Neural crest cell (in vitro differentiated cells): ENCODE results near the gene FAM171A2. TPM values are rescaled to one million over a fixed set of nuclear protein-coding genes. Genes with fewer than 3 reads are reported as not detected.
A peak's percentile ranks its signal among the peaks of the same experiment; 100 is the strongest.
"Not testable (repeated sequence)": the region's sequence is repeated elsewhere in the genome, so short reads cannot be mapped to it uniquely, and the experiment has no call there.

ENCODE experiments used
- DNase-seq: peaks from one replicate; pipeline ENCODE4 v3.0.0; 2021; ENCODE audit warnings: low read depth, mixed read lengths, low spot score
- H3K27ac Mint-ChIP-seq: one replicate; pipeline ENCODE4 v1.8.0; 2021; ENCODE audit warnings: mild to moderate bottlenecking, mixed read lengths; ENCODE audit not compliant: unreplicated experiment
- H3K27me3 Mint-ChIP-seq: 2 replicates; pipeline ENCODE4 v1.8.0; 2021; ENCODE audit warnings: low read depth, mild to moderate bottlenecking, mixed read lengths
- H3K36me3 Mint-ChIP-seq: 2 replicates; pipeline ENCODE4 v1.8.0; 2021; ENCODE audit warnings: low read depth, mild to moderate bottlenecking, mixed read lengths
- H3K4me1 Mint-ChIP-seq: 2 replicates; pipeline ENCODE4 v1.8.0; 2021; ENCODE audit warnings: mixed read lengths
- H3K4me3 Mint-ChIP-seq: one replicate; pipeline ENCODE4 v1.8.0; 2021; ENCODE audit warnings: mild to moderate bottlenecking, mixed read lengths
- H3K9me3 Mint-ChIP-seq: 2 replicates; pipeline ENCODE4 v1.8.0; 2021; ENCODE audit warnings: mixed read lengths
- total RNA-seq: library from RNA; stranded (reverse); gene quantifications from 2 replicates; pipeline ENCODE4 v1.2.1, GENCODE V29; 2021
- TF ChIP-seq, protein P1 (sequence below): fragments of 200-600 bp; sonication (generic); conservative IDR thresholded peaks from 2 replicates; pipeline ENCODE4 v1.5.0; 2021; ENCODE audit warnings: antibody characterized with exemption, mild to moderate bottlenecking

The FAM171A2 gene
- total RNA-seq, 1 donor from 2014 or later = 51.9 TPM

GRCh38 chr17:44398692-44399691 is 35.3 kb upstream of the FAM171A2 start:
- peaks cover 16% of the 10 kb centered on the region for H3K36me3 Mint-ChIP-seq
- H3K27me3 Mint-ChIP-seq = no peaks in the 10 kb centered on the region
- no peak overlapping the region for H3K4me3 Mint-ChIP-seq
- peak overlapping the region; percentile 67 for H3K27ac Mint-ChIP-seq
- TF ChIP-seq, protein P1, sequence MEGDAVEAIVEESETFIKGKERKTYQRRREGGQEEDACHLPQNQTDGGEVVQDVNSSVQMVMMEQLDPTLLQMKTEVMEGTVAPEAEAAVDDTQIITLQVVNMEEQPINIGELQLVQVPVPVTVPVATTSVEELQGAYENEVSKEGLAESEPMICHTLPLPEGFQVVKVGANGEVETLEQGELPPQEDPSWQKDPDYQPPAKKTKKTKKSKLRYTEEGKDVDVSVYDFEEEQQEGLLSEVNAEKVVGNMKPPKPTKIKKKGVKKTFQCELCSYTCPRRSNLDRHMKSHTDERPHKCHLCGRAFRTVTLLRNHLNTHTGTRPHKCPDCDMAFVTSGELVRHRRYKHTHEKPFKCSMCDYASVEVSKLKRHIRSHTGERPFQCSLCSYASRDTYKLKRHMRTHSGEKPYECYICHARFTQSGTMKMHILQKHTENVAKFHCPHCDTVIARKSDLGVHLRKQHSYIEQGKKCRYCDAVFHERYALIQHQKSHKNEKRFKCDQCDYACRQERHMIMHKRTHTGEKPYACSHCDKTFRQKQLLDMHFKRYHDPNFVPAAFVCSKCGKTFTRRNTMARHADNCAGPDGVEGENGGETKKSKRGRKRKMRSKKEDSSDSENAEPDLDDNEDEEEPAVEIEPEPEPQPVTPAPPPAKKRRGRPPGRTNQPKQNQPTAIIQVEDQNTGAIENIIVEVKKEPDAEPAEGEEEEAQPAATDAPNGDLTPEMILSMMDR = no peak
- DNase-seq = no peak
- H3K9me3 Mint-ChIP-seq = no peaks in the 10 kb centered on the region
- no peaks in the 10 kb centered on the region for H3K4me1 Mint-ChIP-seq

- H3K9me3 Mint-ChIP-seq = no peaks in the 10 kb centered on the region
- H3K4me1 Mint-ChIP-seq = no peaks in the 10 kb centered on the region
- H3K27ac Mint-ChIP-seq = peak overlapping the region; percentile 75
- H3K27me3 Mint-ChIP-seq = no peaks in the 10 kb centered on the region
- no peak for DNase-seq
- TF ChIP-seq, protein P1 = no peak
- H3K36me3 Mint-ChIP-seq = peaks cover 16% of the 10 kb centered on the region
- H3K4me3 Mint-ChIP-seq = no peak overlapping the region
These were observed 34.1 kb upstream of the FAM171A2 start for GRCh38 chr17:44397479-44398440.

GRCh38 chr17:44396946-44397345 is 33.3 kb upstream of the FAM171A2 start:
- Mint-ChIP-seq H3K4me3 (no peak overlapping the region), H3K4me1 (no peaks in the 10 kb centered on the region), H3K27ac (no peak overlapping the region), H3K27me3 (no peaks in the 10 kb centered on the region), H3K9me3 (no peaks in the 10 kb centered on the region), H3K36me3 (peaks cover 16% of the 10 kb centered on the region)
- TF ChIP-seq, protein P1 = no peak
- no peak for DNase-seq

DNA sequence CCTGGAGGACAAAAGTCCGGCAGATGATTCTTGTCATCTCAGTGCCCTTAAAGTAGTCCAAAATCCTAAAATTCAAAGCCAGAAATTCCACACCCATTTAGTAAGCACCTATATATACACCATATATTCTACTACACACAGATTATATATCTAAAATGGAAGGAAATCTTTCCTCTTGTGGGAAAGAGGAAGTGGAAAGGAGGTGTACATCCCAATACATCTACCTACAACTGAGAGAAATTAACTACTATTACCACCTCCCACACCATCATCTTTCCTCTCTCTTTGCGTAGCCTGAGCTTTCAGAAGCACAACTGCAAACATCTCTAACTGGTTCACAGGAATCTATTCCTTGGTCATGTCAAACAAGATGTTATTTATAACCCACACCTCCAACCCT is 31.2 kb upstream of the FAM171A2 start:
- no peak overlapping the region for H3K27ac Mint-ChIP-seq
- peaks cover 12% of the 10 kb centered on the region for H3K36me3 Mint-ChIP-seq
- DNase-seq = no peak
- no peaks in the 10 kb centered on the region for H3K9me3 Mint-ChIP-seq
- TF ChIP-seq, protein P1 = no peak
- no peaks in the 10 kb centered on the region for H3K27me3 Mint-ChIP-seq
- no peak overlapping the region for H3K4me3 Mint-ChIP-seq
- no peaks in the 10 kb centered on the region for H3K4me1 Mint-ChIP-seq

DNA sequence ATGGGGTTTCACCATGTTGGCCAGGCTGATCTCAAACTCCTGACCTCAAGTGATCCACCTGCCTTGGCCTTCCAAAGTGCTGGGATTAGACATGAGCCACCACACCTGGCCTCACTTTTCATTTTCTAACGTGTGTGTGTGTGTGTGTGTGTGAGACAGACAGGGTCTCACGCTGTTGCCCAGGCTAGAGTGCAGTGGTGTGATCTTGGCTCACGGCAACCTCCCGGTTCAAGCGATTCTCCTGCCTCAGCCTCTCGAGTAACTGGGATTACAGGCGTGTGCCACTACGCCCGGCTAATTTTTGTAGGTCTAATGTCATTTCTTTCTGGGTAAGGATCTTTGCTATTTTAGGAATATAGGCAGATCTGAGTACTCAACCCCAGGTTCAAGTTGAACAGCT is 30.5 kb upstream of the FAM171A2 start:
- not testable (repeated sequence) for H3K27me3 Mint-ChIP-seq, H3K4me1 Mint-ChIP-seq, DNase-seq, H3K9me3 Mint-ChIP-seq, H3K27ac Mint-ChIP-seq, H3K36me3 Mint-ChIP-seq, H3K4me3 Mint-ChIP-seq
